GM23338 (cell line): ENCODE results near the gene NSRP1.

Source experiments
- CTCF ChIP-seq, 2 experiments: fragments of 200-600 bp in 1 of 2; sonication (generic) in 1 of 2; conservative IDR thresholded peaks; 2 replicates each; pipeline versions ENCODE4 v1.5.1 to v1.6.1; 2016 to 2017; ENCODE audit warnings: antibody characterized with exemption in 2 of 2, low read depth in 2 of 2, mild to moderate bottlenecking in 2 of 2, moderate library complexity in 1 of 2
- ETS1 ChIP-seq: IDR thresholded peaks from 2 replicates; pipeline ENCODE4 v1.6.1; 2016; ENCODE audit warnings: antibody characterized with exemption
- EZH2 ChIP-seq: fragments of 200-600 bp; sonication (generic); IDR thresholded peaks from one replicate; pipeline ENCODE4 v1.8.0; 2017; ENCODE audit warnings: antibody characterized with exemption, mild to moderate bottlenecking, low read depth; ENCODE audit not compliant: unreplicated experiment
- EZH2phosphoT487 ChIP-seq: fragments of 200-600 bp; sonication (generic); IDR thresholded peaks from one replicate; pipeline ENCODE4 v1.8.1; 2018; ENCODE audit warnings: antibody characterized with exemption; ENCODE audit not compliant: unreplicated experiment

GRCh38 chr17:30225919-30226553, 109.4 kb downstream of the NSRP1 start:
- TF ChIP-seq ETS1 (no peak), EZH2phosphoT487 (no peak), CTCF (conservative IDR thresholded peaks at IDR 0.05; ENCODE audit: low read depth in 2 of 2) (no peak), EZH2 (no peak)
